NCI-H2029 treated with DMSO at 0.1 percent for 48 hours (cell line): ENCODE data around the gene GLTPD2.

Experiments
- DNase-seq: peaks from one replicate; lab custom pipeline; 2025; lab: John Stamatoyannopoulos, UW

GLTPD2 gene

DNA sequence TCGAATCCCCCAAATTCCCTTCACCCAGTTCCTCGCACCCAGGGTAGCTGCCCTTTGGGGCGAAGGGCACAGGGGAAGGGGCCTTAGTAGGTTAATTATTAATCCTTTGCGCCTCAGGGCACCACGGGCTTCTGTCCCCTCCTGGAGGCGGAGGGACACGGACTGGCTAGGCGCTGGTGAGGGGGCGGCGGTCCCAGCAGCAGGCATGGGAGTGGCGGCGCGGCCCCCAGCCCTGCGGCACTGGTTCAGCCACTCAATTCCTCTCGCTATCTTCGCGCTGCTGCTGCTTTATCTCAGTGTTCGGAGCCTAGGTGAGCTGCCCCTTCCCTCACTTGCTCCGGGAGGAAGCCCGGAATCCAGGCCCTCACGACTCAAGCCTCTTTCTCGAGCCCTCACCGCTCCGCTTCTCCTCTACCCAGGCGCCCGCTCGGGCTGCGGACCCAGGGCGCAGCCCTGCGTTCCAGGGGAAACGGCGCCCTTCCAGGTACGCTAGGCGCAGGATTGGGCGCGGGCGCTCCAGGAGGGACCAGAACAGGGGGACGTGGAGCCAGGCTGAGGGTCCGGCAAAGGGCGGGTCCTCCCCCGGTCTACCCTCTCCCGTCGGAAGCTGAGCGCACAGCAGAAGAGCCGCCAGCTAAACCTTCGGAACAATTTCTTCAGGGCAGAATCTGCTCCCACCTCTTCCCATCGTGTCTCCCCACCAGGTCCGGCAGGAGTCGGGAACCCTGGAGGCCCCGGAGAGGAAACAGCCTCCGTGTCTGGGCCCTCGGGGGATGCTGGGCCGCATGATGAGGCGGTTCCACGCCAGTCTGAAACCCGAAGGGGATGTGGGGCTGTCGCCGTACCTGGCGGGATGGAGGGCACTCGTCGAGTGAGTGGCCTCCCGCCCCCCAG is at the start of gene GLTPD2:
Gene GLTPD2, plus strand, starts transcription at position 158 of the 894 bp plus-strand sequence. Its CDS starts 48 bp downstream, at position 206.
- DNase-seq = no peak

DNA sequence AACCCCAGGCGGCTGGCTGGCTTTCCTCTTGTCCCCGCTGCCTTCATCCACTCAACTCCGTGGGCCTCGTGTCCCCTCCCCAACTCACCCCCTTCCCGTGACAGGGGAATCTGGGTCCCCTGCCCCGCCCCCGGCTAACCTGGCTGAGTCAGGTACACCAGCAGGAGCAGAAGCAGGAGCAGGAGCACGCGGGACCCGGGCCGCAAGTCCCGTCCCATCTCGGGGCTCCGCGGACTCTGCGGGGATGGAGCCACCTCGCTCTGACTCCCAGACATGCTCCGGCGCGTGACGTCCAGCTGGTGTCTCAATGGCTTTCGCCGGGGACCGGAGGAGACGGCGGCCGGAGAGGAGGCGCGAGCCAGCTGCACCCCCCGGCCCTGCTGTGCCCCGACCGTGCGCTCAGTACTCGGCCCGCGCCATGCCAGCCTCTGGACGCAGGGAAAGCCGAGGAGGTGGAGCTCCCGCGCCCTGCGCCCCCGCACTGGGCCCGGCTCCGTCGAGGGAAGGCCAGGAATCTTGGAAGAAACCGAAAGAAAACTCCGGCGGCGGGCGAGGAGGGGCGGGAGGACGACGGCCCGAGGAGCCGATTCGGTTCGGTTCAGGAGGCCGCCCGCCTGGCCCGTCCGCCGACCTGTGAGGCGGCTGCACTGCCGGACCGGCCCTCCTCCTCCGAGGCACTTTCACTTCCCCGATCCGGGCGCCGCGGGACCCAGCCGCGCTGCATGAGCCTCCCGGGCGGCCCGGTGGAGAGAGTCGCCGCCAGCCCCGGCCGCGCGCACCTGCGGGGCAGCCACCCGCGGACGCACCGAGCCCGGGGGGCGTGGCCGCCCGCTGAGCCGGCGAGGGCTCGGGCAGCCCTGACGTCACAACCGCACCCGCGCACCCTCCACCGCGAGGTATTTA is 49.4 kb upstream of the GLTPD2 start, which contains the start of the genes CXCL16 and ZMYND15:
Gene CXCL16, minus strand, starts transcription at position 807 of the 903 bp plus-strand sequence. Its CDS starts 589 bp downstream, at position 218.
Gene ZMYND15, plus strand, starts transcription at position 712 of the 903 bp plus-strand sequence. CDS start 716 bp downstream, outside the sequence.
- no peak for DNase-seq

DNA sequence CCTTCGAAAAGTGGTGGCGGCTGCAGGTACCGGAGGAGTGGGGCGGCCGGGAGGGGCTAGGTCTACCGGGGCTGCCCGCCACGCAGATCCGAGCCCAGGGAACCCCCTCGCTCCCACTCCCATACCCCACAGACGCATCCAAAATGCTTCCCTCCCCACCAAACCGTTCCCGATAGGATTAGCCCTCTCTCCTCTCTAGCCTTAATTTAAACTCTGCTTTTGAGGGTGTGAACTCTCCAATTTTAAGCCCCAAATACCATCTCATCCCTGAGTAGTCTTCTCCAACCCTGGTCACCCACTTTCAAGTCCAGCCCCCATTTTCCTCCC is 48.8 kb upstream of the GLTPD2 start:
- no peak for DNase-seq

DNA sequence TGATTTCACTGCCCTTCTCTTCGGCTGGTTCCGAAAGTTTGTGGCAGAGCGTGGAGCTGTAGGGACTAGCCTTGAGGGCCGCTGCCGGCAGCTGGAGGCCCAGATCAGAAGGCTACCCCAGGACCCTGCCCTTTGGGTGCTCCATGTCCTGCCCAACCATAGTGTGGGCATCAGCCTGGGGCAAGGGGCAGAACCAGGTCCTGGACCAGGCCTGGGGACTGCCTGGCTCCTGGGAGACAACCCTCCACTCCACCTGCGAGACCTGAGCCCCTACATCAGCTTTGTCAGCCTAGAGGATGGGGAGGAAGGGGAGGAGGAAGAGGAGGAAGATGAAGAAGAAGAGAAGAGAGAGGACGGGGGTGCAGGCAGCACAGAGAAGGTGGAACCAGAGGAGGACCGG is 48.2 kb upstream of the GLTPD2 start:
- no peak for DNase-seq

DNA sequence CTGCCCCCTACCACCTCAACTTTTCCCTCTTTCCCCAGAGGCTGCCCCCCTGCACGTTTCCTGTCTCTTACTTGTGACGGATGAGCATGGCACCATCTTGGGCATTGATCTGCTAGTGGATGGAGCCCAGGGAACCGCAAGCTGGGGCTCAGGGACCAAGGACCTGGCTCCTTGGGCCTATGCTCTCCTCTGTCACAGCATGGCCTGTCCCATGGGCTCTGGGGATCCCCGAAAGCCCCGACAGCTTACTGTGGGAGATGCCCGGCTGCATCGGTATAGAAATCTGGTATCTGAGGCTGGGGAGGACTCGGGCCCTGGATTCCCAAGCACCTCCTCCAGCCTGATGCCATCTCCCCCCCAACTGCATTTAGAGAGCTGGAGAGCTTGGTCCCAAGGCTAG is 47.2 kb upstream of the GLTPD2 start:
- DNase-seq = no peak

DNA sequence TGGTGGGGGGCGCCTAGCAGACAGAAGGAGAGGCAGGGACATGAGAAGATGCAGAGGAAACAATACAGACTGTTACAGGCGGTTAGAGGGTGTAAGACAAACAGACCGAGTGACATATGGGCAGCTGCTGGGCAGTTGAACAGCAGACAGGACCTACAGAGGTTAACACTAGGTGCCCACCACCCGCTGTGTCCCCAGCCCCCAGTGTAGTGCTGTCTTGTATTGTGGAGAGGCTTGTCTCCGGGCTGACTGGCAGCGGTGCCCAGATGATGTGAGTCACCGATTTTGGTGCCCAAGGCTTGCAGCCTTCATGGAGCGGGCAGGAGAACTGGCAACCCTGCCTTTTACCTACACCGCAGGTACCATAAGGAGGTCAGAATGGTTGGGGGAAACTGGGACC is 46.6 kb upstream of the GLTPD2 start:
- no peak for DNase-seq

DNA sequence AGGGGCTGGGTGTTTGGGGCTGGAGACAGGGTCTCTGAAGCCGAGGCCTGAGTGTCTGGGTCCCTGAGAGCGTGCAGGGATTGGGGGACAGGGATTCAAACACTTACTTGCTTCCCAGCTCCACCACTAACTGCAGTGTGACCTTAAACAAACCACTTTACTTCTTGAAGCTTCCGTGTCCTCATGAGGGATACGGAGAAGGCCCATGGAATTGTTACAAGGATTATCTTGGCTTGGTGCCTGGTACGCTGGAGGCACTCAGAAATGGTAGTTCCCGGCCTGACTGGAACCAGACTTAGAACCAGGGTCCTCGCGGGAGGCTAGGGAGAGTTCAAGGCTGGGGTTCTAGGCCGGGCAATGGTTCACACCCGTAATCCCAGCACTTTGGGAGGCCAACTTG is 46.1 kb upstream of the GLTPD2 start:
- no peak for DNase-seq

DNA sequence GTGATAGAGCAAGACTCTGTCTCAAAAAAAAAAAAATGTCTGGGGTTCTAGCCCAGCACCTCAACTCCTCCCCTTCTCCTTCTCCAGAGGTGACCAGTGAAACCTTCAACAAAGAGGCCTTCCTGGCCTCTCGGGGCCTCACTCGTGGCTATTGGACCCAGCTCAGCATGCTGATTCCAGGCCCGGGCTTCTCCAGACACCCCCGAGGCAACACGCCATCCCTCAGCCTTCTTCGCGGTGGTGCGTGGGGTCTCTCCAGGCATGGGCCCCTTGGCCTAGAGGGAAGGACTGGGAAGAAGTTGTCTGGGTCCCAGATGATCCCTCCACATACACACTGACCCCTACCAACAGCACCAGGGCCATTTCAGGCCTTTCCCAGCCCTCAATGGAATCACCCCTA is 45.5 kb upstream of the GLTPD2 start:
- DNase-seq = no peak

DNA sequence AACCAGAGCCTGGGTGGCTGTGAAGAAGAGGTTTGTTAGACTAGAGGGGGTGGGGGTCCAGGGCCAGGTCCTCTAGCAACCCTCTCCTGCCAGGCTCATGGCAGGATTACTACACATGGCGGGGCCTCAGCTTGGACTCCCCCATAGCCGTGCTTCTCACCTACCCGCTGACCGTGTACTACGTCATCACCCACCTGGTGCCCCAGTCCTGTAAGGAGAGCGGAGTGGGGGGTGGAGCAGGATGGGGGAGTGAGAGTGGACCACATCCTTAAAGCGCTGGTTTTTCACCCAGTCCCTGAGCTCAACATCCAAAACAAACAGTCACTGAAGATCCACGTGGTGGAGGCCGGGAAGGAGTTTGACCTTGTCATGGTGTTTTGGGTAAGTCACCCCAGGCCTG is 44.9 kb upstream of the GLTPD2 start:
- DNase-seq = no peak

DNA sequence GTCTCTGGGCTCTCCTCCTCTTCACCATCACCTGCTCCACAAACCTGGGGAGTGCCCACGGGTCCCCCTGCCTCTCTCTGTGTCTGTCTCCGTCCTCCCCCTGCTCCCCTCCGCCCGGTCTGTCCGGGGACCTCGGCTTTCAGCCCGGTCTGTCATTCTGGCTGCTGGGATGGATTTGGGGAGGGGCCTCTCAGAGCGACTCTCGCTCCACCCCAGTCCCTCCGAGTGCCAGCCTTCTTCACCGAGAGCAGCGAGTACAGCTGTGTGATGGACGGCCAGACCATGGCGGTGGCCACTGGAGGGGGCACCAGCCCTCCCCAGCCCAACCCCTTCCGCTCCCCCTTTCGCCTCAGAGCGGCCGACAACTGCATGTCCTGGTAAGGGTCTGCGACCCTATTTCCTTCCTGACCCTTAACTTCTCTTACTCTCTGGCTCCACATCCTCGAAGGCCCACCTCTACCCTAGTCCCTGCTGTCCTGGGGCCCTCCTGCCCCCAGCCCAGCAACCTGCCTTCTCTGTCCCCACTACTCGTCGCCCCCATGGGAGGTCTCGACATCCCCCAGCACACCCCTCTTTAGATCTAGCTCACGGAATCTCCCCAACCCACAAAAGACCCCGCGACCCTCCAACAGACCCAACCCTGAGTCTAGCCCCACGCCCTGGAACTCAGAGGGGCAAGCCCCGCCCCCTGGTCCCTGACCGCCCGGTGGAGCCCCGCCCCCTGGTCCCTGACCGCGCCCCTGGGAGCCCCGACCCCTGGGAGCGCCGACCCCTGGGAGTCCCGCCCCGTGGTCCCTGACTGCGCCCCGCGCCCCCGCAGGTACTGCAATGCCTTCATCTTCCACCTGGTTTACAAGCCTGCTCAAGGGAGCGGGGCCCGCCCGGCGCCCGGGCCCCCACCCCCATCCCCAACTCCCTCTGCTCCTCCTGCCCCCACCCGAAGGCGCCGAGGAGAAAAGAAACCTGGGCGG is 43.5 kb upstream of the GLTPD2 start:
- no peak for DNase-seq

DNA sequence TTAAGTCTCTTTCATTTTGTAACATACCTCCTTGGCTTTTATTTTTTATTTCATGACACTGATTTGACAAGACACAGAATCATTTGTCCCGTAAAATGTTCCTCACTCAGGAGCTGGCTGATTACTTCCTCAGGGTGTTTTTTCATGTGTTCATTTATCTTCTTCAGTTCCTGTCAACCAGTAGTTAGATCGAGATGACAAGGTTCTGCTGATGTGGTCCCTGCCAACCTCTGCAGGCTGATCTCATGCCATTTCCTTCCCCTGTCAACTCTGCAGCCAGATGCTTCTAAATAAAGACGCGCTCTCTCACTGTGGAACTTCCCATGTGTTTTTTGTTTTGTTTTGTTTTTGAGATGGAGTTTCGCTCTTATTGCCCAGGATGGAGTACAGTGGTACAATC is 40.9 kb upstream of the GLTPD2 start:
- no peak for DNase-seq

DNA sequence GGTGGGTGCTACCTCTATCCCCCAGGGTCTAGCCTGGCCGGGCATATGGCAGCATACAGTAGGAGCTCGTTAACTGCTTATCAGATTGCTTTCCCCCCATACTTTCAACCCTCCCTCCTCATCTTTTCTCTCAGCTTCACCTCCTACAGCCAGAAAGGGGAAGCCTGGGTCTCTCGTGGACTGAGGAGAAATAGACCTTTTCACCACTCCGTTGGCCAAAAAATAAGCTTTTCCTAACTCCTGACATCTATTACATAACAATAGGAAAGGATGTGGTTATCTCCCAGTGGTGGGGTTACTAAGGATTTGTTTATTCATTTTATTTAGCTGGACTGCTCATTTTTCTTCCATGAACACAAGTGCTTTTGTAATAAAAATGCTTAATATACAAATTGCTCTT is 40.1 kb upstream of the GLTPD2 start:
- DNase-seq = no peak

DNA sequence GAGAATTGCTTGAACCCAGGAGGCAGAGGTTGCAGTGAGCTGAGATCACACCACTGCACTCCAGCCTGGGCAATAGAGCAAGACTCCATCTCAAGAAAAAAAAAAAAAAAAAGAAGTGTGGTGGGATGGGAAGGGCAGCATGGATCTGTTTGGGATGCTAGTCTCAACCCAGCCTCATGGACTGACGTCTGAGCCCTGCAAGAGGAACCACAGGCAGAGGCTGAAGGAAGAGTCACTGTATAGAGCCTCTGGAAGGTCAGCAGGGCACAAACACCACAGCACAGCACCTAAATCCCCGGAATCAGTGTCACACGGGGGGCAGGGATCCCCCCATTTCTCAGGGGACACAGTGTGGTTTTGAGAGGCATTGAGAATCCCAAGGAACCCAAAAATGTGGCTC is 38.2 kb upstream of the GLTPD2 start:
- DNase-seq = no peak

DNA sequence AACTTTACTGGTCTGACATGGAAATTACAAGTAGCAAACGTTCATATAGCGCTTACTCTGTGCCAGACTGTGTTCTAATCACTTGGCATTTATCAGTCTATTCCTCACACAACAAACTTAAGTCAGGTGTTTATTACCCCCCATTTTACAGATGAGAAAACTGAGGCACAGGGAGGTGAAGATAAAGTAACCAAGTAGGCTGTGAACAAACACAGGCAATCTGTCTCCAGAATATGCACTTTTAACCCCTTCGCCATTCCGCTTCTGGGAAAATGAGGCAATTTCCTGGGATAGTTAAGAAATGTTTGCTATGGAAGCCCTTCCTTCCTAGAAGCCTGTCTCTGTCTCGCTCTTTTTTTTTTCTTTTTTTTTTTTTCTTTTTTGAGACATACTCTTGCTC is 36.8 kb upstream of the GLTPD2 start:
- DNase-seq = no peak

DNA sequence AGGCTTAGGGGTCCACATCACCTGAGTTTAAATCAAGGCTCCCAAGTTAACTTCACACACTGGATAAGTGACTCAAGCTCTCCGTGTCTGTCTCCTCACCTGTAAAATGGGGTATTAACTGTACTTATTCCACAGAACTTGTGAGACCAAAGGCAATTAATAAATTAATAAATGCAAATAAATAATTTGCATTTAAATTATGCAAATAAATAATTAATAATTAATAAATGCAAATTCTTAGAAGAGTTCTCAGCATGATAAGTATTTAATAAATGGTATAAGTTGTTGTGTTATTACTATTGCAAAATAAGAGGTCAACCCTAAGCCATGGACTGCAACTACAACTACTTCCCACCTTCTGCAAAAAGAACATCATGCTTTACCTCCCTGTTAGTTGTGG is 35.4 kb upstream of the GLTPD2 start:
- DNase-seq = no peak

DNA sequence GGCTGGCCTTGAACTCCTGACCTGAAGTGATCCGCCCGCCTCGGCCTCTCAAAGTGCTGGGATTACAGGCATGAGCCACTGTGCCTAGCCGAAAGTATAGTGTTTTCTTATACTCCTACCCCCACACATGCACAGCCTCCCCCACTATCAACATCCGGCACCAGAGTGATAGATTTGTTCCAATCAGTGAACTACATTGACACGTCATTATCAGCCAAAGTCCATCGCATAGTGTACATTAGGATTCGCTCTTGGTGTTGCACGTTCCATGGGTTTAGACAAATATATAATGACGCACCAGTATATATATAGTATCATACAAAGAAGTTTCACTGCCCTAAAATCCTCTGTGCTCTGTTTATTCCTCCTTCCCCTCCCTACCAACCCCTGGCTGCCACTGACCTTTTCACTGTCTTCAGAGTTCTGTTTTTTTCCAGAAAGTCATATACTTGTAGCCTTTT is 29.0 kb upstream of the GLTPD2 start:
- DNase-seq = no peak

DNA sequence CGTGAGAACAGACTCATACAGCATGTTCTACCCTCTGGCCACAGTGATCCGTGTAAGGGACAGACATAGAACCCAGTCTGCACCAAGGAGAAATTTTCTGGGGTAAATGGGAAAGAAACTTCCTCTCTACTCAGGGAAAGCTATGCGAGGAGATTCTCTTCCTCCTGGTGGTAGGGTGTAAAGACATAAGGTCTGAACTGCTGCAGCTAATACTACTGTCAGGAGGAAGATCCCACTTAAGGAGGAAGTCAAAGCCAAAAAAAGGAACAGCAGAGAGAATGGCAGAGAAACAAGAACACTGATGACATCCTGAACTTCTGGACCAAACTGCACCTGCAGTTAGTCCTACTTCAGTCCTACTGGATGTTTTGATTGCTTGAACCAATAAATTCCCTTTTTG is 24.2 kb upstream of the GLTPD2 start:
- no peak for DNase-seq

DNA sequence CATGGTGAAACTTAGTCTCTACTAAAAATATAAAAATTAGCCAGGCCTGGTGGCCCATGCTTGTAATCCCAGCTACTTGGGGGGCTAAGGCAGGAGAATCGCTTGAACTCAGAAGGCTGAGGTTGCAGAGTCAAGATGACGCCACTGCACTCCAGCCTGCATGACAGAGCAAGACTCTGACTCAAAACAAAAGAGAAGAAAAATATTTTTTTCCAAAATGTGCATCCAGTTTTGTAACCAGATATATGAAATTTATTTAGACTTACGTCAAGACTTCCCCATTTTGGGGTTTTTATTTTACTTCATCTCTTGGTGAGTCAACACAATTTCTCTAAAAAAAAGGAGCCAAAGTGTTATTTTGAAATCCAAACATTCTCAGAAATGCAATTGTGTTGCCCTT is 22.6 kb upstream of the GLTPD2 start:
- no peak for DNase-seq

DNA sequence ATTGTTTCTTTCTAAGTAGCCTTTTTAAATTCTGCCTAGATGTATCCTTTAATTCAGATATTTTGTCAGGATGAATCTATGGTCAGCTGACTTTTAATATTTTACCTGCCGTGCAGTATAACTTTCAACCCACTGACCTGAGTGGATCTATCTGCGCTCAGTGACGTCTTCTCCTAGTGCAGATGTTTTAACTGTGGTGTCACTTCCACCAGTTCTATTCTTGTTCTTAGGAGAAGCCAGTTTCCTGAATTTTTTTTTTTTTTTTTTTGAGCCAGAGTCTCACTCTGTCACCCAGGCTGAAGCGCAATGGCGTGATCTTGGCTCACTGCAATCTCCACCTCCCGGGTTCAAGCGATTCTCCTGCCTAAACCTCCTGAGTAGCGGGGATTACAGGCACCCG is 22.0 kb upstream of the GLTPD2 start:
- no peak for DNase-seq

DNA sequence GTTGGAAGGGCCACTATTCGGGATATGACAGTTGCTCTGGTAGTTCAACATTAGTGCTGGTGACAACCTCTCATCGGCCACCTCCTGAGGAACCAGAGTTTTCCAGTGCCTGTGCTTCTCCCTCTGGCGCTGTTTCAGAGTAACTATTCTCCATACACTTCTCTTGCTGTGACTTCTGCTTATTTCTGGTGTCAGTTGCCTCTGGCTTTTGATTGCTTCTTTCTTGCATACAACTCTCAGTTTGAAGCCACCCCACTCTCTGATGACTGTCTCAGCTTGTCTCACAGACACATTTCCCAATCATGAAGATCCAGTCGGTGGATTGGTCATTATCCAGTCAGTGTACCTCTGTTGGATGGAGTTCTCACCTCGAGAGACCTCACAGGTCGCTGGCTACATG is 20.5 kb upstream of the GLTPD2 start:
- DNase-seq = no peak

DNA sequence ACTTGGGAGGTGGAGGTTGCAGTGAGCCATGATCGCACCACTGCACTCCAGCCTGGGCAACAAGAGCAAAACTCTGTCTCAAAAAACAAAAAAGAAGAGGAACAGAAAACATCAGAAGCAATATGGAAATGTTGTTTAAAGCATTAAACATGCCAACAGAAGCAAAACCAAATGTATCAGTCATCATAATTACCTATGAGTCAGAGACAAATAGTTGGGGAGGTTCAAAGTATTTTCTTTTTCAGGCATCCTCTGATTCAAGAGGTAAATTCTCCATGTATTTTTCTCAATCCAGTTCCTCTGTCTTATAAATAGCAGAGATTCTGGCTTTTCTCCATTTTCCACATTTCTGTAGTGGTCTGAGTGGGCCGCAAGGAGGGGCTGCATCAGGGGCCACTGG is 19.1 kb upstream of the GLTPD2 start:
- no peak for DNase-seq
